Esophagus squamous epithelium (tissue), 5 donors: ENCODE data around the gene UHMK1. TPM values are rescaled to one million over a fixed set of nuclear protein-coding genes. Genes with fewer than 3 reads are reported as not detected.

Experiments
- DNase-seq: peaks from one replicate; lab custom pipeline; 2025; lab: John Stamatoyannopoulos, UW
- H3K27ac ChIP-seq, 4 donors: fragments of 200-600 bp; sonication (generic); one replicate each; pipeline ENCODE4 v1.5.1; 2016 to 2019; ENCODE audit warnings: mild to moderate bottlenecking in 1 of 4
- H3K27me3 ChIP-seq, 4 donors: fragments of 200-600 bp; sonication (generic); 1 replicate in 3 of 4; 2 replicates in 1 of 4; pipeline versions ENCODE4 v1.5.1 to v1.6.0; 2017 to 2021; ENCODE audit warnings: antibody characterized with exemption in 1 of 4
- H3K36me3 ChIP-seq, 3 donors: fragments of 200-600 bp; sonication (generic); one replicate each; pipeline ENCODE4 v1.5.1; 2016 to 2019
- H3K4me1 ChIP-seq, 3 donors: fragments of 200-600 bp; sonication (generic); one replicate each; pipeline ENCODE4 v1.5.1; 2017 to 2019
- H3K4me3 ChIP-seq, 4 donors: fragments of 200-600 bp; sonication (generic); 1 replicate in 3 of 4; 2 replicates in 1 of 4; pipeline ENCODE4 v1.5.1; 2016 to 2019; ENCODE audit warnings: mild to moderate bottlenecking in 2 of 4, moderate library complexity in 1 of 4
- H3K9me3 ChIP-seq, 3 donors: fragments of 200-600 bp; sonication (generic); one replicate each; pipeline ENCODE4 v1.5.1; 2016 to 2019
- CTCF ChIP-seq, 6 experiments: fragments of 450-650 bp in 4 of 6; fragments of 200-600 bp in 2 of 6; sonication (generic) in 2 of 6; IDR thresholded peaks; one replicate each; pipeline ENCODE4 v1.5.1; 2016 to 2019; ENCODE audit warnings: antibody characterized with exemption in 6 of 6, mild to moderate bottlenecking in 4 of 6, moderate library complexity in 4 of 6
- POLR2A ChIP-seq, 4 donors: fragments of 450-650 bp; IDR thresholded peaks; one replicate each; pipeline ENCODE4 v1.6.1; 2017; ENCODE audit warnings: antibody characterized with exemption in 4 of 4, mild to moderate bottlenecking in 4 of 4, moderate library complexity in 3 of 4
- WGBS, 2 donors: methylation state at CpG; one replicate each; pipeline ENCODE4 v1.1.5; 2018; 5-methylcytosine and 5-hydroxymethylcytosine counted together
- intact Hi-C: fragments of 100-400 bp; cut with DNase I; formaldehyde crosslinking; loops from one replicate; pipeline ENCODE4 v1.15.0; 2022
- total RNA-seq, 4 donors: library from RNA; depleted of rRNA; stranded (reverse); fragments of >200 nt; gene quantifications; one replicate each; pipeline ENCODE4 v1.1.0, GENCODE V29; 2016
- donor health status: DM: yes; HTN: yes; CAD: no.

Gene UHMK1
- total RNA-seq, 4 donors from 2014 or later: 24.8 to 42.6 (median 34.7) TPM

GRCh38 chr1:162549001-162549400, 51.4 kb downstream of the UHMK1 start:
- Histone ChIP-seq H3K9me3 (no peaks in the 10 kb centered on the region), H3K4me1 (peaks cover 0 to 29% (median 7%) of the 10 kb centered on the region in 3 donors), H3K4me3 (no peak overlapping the region), H3K36me3 (no peaks in the 10 kb centered on the region), H3K27ac (peak overlapping the region in 3 of 4 donors; percentile 61 to 79 (median 74)), H3K27me3 (no peaks in the 10 kb centered on the region)
- intact Hi-C loops: no loop called here
- no peak for DNase-seq
- TF ChIP-seq POLR2A (IDR thresholded peaks at IDR 0.05): no peak
- no peak for TF ChIP-seq CTCF (IDR thresholded peaks at IDR 0.05)
- WGBS, 2 donors: 30 to 48% methylated on average over 2 of the region's 2 CpGs

GRCh38 chr1:162550925-162551324, 53.3 kb downstream of the UHMK1 start:
- no peak for DNase-seq
- TF ChIP-seq CTCF (IDR thresholded peaks at IDR 0.05) (no peak), POLR2A (IDR thresholded peaks at IDR 0.05) (no peak)
- Histone ChIP-seq H3K27me3 (no peaks in the 10 kb centered on the region), H3K36me3 (no peaks in the 10 kb centered on the region), H3K4me3 (no peak overlapping the region), H3K27ac (peak overlapping the region in 1 of 4 donors; percentile 30), H3K4me1 (peaks cover 0 to 22% (median 7%) of the 10 kb centered on the region in 3 donors), H3K9me3 (no peaks in the 10 kb centered on the region)
- 33 to 83% methylated on average over 1 of the region's 1 CpG for WGBS, 2 donors
- intact Hi-C loops: no loop called here

GRCh38 chr1:162551969-162552683, 54.5 kb downstream of the UHMK1 start:
- intact Hi-C loops: no loop called here
- 73 to 75% methylated on average over 5 to 7 of the region's 7 CpGs for WGBS, 2 donors
- peak overlapping the region in 3 of 4 donors; percentile 66 to 71 (median 70) for H3K27ac ChIP-seq
- H3K4me1 ChIP-seq: peaks cover 0 to 22% (median 7%) of the 10 kb centered on the region in 3 donors
- no peaks in the 10 kb centered on the region for H3K27me3 ChIP-seq
- no peak overlapping the region for H3K4me3 ChIP-seq
- H3K9me3 ChIP-seq: no peaks in the 10 kb centered on the region
- TF ChIP-seq POLR2A (IDR thresholded peaks at IDR 0.05) (no peak), CTCF (IDR thresholded peaks at IDR 0.05) (no peak)
- H3K36me3 ChIP-seq: no peaks in the 10 kb centered on the region
- DNase-seq: no peak

- H3K36me3 ChIP-seq: no peaks in the 10 kb centered on the region
- H3K4me1 ChIP-seq: peaks cover 0 to 22% (median 7%) of the 10 kb centered on the region in 3 donors
- no peaks in the 10 kb centered on the region for H3K27me3 ChIP-seq
- peak overlapping the region in 3 of 4 donors; percentile 66 to 71 (median 70) for H3K27ac ChIP-seq
- TF ChIP-seq CTCF (IDR thresholded peaks at IDR 0.05) (no peak), POLR2A (IDR thresholded peaks at IDR 0.05) (no peak)
- no peak for DNase-seq
- H3K9me3 ChIP-seq: no peaks in the 10 kb centered on the region
- intact Hi-C loops: no loop called here
- no peak overlapping the region for H3K4me3 ChIP-seq
- WGBS, 2 donors: 76 to 84% methylated on average over 5 to 8 of the region's 8 CpGs
Measured at GRCh38 chr1:162552684-162553252, 55.1 kb downstream of the UHMK1 start.

GRCh38 chr1:162554258-162554657, 56.6 kb downstream of the UHMK1 start:
- H3K9me3 ChIP-seq: no peaks in the 10 kb centered on the region
- no peak for DNase-seq
- TF ChIP-seq POLR2A (IDR thresholded peaks at IDR 0.05) (no peak), CTCF (IDR thresholded peaks at IDR 0.05) (no peak)
- no peaks in the 10 kb centered on the region for H3K27me3 ChIP-seq
- no peaks in the 10 kb centered on the region for H3K36me3 ChIP-seq
- peak overlapping the region; percentile 5 to 74 (median 62) for H3K27ac ChIP-seq
- 91 to 100% methylated on average over 1 of the region's 1 CpG for WGBS, 2 donors
- H3K4me3 ChIP-seq: no peak overlapping the region
- intact Hi-C loops: no loop called here
- H3K4me1 ChIP-seq: peaks cover 0 to 7% (median 2%) of the 10 kb centered on the region in 3 donors
